GM19351 (cell line): ENCODE results near the gene MORN5.

Experiments used
- ATAC-seq: cut with Tn5 transposase; IDR thresholded peaks from one replicate; pipeline ENCODE4 v1.9.1; 2021; ENCODE audit warnings: mild to moderate bottlenecking, moderate library complexity; ENCODE audit not compliant: unreplicated experiment

MORN5 gene

DNA sequence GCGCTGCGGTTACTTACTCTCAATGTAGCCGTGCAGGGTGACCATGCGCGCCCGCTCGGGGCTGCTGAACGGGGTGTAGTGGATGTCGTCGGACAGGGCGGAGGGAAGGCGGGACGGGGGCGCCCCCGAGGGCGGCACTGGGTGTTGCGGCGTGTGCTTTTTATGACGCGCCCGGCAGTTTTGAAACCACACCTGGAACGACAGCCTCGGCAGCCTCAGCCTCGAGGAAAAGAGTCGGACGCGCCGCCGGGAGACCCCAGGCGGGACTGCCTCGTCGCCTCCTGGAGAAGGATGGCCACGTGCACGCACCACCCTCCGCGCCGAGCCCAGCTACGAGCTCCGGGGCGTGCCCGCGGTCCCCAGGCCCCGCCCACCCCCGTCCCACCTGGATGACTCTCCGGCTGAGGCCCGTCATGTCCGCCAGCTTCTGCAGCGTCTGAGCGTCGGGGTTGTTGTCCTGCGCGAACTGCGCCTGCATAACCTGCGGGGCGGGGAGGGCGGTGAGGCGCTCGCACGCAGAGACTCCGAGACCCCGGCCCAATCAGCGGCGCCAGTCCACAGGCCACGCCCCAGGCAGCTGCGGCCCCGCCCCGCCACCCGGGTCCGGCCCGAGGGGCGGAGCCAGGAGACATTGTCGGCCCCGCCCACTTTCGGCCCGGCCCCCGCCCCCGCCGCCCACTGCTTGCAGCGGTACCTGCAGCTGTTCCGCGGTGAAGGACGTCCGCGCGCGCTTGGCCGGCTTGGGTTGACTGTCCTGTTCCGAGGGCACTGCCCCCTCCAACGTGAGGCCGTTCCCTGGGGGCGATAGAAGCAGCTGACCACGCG is 54.1 kb downstream of the MORN5 start:
- ATAC-seq: peak; percentile 73

DNA sequence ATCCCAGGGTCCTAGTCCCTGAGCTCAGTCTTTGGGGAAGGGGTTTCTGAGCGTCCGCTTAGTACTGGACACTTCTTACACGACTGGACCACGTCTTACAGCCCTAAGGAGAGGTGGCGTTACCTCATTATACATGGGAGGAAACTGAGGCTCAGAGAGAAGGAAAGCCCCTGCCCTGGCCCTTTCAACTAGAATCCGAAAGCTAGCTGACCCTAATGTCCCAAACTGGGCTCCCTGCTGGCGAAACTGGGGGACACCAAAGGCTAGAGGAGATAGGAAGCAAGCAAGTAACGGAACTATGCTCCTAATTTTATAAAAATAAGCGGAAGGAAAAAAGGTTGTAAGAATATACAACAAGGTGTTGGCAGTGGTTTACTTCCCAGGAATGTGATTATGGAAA is 54.8 kb downstream of the MORN5 start:
- ATAC-seq: no peak

DNA sequence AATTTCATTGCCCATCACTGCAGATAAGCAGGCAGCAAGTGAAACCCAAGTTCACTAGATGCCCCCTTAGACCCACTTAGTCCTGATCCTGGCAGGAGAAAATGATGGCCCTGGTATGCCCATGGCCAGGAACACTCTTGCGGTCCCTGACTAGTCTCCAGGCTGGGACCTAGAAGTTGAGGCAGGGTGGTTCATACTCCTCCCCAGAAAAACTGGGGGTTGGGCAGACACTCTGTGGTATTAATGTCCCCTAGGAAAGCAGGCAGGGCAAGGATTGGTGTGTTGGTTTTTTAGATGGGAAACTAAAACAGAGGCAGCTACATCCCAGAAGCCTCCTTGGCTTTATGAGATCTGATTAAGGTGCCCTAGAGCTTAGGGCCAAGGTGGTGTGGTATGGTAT is 56.0 kb downstream of the MORN5 start:
- no peak for ATAC-seq

DNA sequence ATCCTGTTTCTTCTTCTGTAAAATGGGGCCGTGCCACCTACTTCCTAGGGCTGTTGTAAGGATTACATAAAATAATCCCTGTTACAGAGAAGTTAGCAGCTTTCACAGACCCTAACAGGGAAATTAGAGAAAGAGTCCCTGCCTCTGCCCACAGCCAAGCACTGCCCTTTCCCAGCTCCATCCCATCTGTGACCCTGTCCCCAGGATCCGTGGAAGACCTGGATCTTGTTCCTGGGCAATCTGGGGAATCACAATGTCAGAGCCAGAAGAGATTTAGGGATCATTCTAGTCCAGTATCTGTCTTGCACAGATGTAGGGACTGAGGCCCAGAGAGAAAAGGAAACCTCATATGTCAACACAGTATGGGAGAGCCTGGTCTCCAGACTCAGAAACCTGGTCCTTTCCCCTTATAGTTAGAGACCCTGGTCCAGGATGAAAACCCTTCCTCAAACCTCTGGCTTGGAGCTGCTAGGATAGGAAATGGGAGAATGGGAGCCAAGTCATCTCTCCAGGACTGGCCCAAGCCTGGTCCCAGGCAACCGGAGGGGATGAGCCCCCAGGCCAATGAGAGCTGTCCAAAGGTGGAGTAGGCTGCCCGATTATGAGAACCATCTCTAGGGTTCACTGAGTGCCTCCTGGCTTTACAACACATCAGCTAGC is 56.6 kb downstream of the MORN5 start:
- ATAC-seq: no peak

DNA sequence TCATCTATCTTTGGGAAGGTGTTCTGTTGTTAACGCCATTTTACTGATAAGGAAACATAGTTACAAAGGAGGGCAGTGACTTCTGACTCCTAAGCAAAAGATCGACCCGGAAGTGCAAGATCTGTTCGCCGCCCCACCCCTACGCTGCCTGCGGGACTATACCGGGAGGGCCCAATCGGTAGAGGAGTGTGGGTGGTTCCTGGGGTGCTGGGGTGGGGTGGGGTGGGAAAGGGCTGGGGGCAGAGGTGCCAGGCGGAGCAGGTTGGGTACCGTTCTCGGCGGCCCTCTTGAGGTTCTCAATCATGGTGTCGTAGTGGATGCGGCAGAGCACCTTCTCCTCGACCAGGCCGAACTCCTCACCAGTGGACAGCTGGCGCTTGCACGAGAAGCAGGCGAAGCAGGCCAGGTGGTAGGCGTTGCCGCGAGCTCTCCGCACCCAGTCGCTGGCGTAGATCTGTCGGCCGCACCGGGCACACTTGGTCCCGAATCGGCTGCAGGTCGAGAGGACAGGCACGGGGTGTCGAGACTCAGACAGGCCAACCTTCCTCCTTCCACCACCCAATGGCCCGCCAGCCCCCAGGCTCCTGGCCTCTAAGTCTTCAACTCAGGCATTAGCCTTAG is 57.2 kb downstream of the MORN5 start:
- ATAC-seq: no peak

DNA sequence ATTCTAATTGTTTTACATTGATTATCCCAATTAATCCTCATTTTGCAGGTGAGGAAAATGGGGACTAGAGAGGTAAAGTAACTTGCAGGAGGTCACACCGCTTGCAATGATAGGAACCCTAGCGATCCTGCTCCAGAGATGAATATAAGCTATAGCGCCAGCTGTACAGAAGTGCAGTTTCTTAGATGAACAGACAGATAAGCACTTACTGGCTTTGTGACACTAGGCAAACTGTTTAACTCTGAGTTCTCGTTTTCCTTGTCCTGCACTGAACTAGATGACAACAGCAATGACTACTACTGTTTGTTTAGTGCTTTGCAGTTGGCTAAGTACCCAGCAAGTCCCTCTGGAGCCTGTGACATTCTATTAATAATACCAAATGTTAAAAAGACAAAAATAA is 57.9 kb downstream of the MORN5 start:
- ATAC-seq: no peak

DNA sequence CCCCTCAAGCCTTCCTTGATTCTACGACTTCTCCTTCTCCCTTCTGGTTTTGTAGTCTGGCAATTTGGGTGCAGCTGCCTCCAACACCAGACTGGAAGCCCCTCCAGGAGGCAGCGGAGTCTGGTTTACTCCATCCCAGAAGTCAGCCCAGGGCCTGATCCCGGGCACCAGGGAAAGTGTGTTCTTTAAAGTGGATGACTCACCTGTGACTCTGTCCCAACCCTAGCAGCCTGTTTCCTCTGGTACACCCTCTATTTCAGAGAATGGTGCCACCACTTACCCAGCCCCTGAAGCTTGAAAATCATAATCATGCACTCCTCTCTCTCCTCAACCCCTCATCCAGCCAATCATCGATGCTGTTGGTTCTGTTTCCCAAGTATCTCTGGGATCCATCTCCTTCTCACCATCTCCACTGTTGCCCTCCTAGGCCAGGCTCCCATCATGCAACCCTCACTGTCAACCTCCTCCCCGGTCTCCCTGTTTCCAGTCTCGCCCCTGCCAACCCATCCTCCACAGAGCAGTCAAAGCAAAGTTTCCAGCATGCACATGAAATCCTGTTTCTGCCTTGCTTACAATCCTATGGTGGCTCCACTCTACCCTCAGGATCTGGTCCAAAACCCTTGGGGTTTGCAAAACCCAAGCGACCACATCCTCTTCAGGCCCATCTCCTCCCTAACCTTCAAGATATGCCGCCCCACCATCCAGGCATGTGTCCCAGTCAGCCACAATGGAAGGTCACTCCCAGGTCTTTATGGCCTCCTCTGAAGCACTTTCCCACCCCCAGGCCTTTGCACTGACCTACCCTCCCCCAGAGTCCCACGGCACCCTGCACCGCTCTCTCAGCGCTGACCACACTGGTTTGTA is 58.6 kb downstream of the MORN5 start:
- ATAC-seq: no peak

DNA sequence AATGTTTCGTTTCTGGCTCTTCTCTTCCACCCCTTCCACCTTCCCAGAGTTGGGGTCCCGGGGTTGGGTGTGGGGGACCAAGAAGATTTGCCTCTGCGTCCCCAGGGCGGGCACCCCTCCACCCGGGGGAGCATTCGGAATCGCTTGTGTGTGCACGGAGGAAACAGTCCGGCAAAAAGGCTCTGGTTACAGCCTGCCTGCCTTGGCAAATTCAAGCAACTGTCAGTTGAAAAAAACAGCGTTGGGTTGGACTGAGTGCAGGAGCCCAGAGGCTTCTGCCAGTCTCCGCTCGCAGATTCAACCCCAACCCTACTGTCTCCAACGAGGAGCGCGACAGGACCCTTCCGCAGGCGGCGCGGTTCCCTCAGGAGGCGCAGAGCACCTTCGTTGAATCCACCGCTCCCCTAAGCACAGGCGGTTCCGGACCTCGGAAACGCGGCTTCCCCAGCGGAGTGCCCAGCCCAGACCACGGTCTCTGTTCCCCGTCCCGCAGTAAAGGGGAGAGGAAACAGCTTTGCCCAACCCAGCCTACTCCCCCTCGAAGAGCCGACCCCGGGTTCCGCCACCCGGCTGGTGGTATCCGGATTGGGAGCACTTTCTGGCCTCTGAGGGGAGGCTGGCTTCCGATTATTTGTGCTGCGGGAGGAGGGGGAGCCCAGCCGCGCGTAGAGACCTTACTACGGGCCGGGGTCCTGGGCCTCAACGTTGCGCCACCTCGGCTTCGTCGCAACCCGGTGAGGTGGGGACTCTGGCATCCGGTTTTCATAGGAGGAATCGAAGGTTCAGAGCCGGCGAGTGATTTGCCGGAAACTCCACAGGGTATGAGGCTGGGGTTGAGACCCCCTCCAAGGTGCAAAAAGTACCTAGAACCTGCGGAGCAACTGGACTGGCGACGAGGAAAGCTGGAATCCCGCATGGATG is 59.5 kb downstream of the MORN5 start:
- ATAC-seq: no peak

DNA sequence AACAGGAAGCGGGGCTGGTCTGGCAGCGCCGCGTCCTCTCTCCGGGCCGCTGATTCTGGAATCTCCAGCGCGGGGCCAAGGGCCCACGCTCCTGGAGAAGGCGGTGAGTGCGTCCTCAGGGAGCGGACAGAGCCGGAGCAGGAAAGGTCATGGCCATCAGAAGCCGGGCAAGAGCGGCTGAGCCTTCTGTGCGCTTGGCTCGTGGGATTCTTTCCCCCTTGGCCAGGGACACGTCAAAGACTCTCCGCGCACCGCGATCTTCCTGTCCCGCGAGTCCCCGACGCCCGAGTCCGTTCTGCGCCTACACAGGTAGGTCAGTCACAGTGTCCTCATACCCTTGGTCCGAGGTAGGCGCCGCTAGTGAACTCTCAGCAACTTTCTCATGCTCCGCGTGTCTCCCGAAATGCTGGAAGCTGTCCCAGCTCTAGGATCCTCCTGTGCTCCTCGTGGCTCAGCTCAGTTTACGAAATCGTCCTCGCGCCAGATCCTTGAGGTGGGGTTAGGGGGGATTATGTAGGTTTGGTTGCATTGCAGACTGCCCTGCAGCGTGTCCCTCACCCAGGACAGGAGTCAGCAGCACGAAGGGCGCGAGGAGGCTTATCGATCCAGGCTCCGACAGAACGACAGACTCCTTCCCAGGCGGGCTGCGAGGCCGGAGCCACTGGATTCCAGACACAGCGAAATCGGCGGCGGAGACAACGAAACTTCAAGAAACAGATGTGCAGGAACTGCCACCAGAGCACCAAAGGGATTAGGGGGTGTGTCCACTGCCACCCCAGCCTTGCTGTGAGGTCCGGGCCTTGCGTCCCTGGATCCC is 60.4 kb downstream of the MORN5 start:
- no peak for ATAC-seq

DNA sequence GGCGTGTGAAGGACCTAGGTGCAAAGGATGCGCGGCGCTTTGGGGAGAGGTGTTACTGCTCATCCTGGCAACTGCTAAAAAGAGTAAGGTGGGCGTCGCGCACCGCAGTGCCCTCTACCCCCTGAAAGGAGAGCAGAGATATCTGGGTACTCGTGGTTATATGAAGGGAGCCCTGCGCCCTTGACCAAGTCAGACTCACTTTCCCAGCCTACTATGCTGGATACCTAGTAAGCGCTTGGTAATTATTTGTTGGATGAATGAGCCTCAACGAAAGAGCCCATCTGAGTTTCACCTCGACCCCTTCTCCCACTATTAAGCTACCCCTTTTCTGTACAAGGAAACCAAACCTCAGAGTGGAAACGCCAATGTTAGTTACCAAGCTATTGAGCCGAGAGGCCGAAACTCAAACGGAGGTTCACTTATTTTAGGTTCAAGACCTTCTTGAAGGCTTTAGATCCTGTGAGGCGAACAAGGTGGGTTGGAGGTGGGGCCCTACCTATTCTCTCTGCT is 61.0 kb downstream of the MORN5 start:
- no peak for ATAC-seq

DNA sequence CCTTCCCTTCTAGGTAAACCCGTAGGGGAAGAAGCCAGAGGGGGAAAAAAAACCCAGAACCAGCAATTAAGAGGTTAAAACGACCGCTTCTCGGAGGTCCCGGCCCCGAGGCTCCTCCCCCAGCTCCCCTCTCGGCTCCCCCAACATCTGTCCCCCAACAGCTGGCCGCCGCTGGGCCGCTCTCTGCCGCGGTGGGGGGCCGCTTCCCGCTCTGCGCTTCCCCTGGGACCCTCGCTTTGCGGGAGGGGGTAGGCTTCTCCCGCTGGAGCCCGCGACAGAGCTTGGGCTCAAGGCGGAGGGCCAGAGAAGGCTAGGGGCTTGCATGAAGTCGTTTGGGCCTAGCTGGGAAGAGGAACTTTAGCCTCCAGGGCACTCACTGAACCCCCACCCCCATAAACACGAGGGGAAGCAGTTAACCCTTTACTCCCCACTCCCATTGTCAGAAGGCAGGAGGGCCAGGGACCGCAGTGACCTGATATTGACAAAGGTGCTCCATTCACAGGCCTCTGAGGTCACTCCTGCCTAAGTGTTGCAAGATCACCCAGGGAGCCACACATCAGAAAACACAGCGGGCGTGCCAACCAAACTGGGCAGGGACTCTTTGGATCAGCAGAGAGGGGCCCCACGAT is 61.6 kb downstream of the MORN5 start:
- ATAC-seq: no peak

DNA sequence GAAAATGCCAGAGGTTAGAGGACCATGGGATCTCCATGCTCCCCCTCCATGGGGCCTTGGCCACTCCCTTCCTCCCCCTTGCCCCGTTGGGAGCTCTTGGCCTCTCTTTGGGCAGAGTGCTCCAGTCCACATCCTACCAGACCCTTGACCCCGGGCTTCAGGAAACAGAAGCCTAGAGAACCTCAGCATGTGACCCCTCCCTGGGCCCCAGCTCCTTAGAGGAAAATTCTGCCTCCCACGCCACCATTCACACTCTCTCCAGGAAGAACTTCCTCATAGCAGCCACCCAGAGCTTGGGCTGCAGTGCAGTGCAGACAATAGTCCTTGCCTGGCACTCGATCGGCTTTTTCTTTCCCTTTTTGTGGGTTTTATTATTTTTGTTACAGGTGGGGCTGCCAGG is 63.1 kb downstream of the MORN5 start:
- ATAC-seq: no peak

DNA sequence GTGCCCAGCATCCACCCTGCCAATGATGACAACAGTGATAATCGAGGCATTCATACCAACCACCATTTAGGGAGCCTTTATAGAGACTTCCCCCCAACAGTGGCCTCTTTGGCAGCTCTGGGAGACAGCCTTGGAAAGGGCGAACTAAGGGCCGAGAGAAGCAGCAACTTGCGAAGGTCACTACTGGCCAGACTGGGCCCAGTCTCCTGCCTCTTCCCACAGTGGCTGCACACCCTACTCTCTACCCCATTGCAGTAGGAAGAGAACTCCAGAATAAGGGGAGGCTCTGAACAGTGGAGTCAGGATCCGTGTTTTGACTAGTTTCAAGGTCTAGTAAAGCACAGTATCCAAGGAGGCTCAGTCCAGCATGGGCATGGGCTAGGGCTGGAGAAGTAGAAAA is 63.7 kb downstream of the MORN5 start:
- no peak for ATAC-seq

DNA sequence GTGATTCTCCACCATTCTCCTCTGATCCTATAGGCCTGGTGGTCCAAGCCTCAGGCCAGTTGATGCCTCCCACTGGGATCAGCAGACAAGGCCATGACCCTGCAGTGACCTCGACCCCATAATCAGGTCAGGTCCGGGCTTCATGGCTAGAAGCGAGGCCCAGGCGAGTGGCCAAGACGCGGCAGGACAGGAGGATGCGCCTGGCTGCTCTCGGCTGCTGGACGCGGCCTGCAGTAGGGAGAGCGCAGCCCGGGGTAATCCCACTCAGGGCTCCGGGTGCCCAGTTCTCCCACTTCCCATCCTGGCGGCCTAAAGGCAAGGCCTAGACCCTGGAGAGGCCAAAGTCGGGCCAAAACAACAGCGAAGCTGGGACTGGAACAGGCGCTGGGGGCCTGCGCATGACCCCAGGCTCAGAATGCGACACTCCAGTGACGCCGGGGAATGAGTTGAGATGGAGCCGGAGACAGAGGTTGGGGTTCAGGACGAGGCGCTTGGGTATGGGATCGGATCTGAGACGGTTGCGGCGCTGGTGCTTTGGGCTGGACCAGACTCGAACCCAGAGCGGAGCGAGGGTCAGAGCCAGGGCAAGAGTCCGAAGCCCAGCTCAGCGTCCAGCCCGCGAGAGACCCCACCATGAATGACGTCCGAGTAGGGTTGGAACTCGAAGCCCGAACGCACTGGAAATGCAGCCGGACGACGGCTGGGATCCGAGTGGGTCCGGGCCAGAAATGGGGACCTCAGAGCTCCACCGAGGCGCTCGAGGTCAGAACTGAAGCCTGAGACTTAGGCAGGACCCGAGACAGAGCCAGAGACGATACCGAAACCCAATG is 65.8 kb downstream of the MORN5 start:
- no peak for ATAC-seq

DNA sequence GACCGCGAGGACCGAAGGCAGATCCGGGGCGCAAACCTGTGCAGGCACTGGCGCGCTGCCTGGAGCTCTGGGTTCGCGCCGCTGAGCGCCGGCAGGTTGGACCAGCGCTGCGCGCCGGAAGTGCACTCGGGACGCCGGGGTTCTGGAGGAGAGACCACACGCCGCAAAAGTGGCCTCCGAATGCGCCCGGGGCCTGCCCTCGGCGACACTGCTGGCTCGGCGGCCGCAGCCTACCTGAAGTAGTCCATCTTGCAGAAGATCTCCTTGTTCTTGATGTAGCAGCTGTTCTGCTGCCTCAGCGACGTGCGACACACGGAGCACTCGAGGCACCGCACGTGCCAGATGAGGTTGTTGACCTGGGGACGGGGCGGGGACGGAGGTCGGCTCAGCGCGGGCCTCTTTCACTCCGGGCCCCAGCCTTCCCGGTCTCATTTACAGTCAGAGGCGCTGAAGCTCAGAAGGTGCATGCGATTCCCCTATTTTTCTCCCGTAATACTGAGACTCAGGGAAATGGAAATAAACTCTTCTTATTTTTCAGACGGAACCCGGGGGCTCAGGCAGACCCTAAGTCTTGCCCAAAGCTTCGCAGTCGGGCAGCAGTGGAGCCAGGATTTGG is 66.5 kb downstream of the MORN5 start:
- ATAC-seq: no peak

DNA sequence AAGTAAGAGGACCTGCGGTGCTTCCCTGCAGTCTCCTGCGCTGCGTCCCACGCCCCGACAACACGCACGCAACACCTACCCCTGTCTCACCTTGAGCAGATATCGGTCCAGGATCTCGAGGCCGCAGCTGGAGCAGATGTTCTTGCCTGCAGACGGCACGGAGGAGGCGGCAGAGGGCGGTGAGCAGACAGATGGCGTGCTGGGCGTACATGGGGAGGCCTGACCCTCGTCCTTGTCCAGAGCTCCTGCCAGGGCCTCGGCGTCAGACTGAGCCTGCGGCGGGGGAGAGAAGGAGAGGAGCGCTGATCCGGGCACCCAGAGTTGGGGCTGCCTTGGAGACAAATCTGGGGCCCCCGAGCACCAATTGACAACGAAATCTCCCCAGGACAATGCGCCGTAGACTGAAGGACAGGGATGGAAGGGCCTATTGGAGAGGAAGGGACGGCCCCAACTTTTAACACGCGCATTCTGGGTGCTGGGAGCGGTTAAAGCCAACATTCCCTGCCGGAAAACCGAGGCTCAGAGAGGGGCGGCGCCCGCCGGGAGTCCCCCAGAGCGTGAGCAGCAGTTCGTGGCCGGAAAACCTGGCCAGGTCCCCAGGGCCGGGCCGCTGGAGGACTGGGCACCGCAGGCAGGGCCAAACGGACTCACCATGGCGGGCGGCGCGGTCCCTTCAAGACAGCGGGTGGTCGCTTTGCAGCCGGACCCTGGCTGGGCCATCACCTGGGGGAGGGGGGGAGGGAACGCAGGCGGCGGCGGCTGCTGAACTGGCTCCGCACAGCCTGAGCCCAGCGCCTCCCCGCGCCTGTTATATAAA is 67.3 kb downstream of the MORN5 start:
- ATAC-seq: no peak

DNA sequence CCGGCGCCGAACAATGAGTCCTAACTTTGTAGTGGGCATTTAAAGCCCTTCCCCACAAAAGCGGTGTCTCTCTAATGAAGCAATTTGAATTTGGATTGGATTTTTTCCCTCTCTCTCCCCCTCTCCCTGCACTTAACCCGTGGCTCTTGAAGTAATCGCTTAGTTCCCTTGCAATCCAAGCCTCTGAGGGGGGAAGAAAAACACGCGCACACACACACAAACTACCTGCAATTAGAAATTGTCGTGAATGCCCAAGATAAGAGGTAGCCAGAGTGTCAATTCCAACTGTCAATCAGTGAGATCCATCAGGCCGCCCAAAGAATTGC is 67.8 kb downstream of the MORN5 start:
- no peak for ATAC-seq
